A549 (cell line): Measurements from ENCODE around the gene SCAMP2. TPM values are rescaled to one million over a fixed set of nuclear protein-coding genes. Genes with fewer than 3 reads are reported as not detected.

Source experiments
- ATAC-seq, 2 experiments: fragments of 200-7000 bp in 1 of 2; fragments of >200 bp in 1 of 2; cut with Nextera tagmentation in 1 of 2; cut with Tn5 transposase in 1 of 2; 3 replicates each; pipeline versions ENCODE4 v1.8.0 to v1.9.1; 2018 to 2020; ENCODE audit warnings: mild to moderate bottlenecking in 1 of 2, moderate library complexity in 1 of 2
- CTCF ChIA-PET: fragments of 300-600 bp; sonication (Branson Sonifier 250); formaldehyde crosslinking; extraction: SDS; loops from one replicate; lab custom pipeline; 2021; ENCODE audit warnings: antibody characterized with exemption, inconsistent platforms; lab: Yijun Ruan, JAX
- POLR2A ChIA-PET: fragments of 350-600 bp; formaldehyde crosslinking; extraction: SDS; loops from one replicate; lab custom pipeline; 2021; ENCODE audit warnings: antibody characterized with exemption, inconsistent platforms; lab: Yijun Ruan, JAX
- DNase-seq, 2 experiments: peaks; one replicate each; pipeline versions ENCODE4 v3.0.0 to v3.0.0-alpha.2; 2011 to 2016; ENCODE audit warnings: low read depth in 1 of 2, low spot score in 1 of 2
- FAIRE-seq: peaks from 2 replicates; lab custom pipeline; 2011; peaks lifted over from hg19 to GRCh38; lab: Jason Lieb, UNC
- H3K27ac ChIP-seq, 2 experiments: fragments of >200 bp; sonication (Bioruptor Twin); formaldehyde crosslinking; 3 replicates each; pipeline ENCODE4 v1.5.1; 2016 to 2017
- H3K4me1 ChIP-seq: fragments of >200 bp; sonication (Bioruptor Twin); formaldehyde crosslinking; 3 replicates; pipeline ENCODE4 v1.6.1; 2016
- H3K4me2 ChIP-seq: fragments of >200 bp; sonication (Bioruptor Twin); formaldehyde crosslinking; 3 replicates; pipeline ENCODE4 v1.6.1; 2016
- H3K4me3 ChIP-seq: fragments of >200 bp; sonication (Bioruptor Twin); formaldehyde crosslinking; 3 replicates; pipeline ENCODE4 v1.5.1; 2016
- H3K9me3 ChIP-seq: fragments of >200 bp; sonication (Bioruptor Twin); formaldehyde crosslinking; 3 replicates; pipeline ENCODE4 v1.6.1; 2016
- BHLHE40 ChIP-seq: IDR thresholded peaks from 2 replicates; pipeline ENCODE4 v1.6.1; 2012; ENCODE audit warnings: low read depth, low read length, inconsistent platforms
- EP300 ChIP-seq, 2 experiments: fragments of >200 bp; sonication (Bioruptor Twin); formaldehyde crosslinking; IDR thresholded peaks; 2 replicates in 1 of 2; 3 replicates in 1 of 2; pipeline ENCODE4 v1.6.1; 2016 to 2017
- FOSL2 ChIP-seq, 2 experiments: fragments of 450-650 bp in 1 of 2; fragments of >200 bp in 1 of 2; sonication (Bioruptor Twin) in 1 of 2; formaldehyde crosslinking; IDR thresholded peaks; 2 replicates each; pipeline versions ENCODE4 v1.5.0 to v1.6.1; 2016 to 2020; ENCODE audit warnings: mild to moderate bottlenecking in 1 of 2, moderate library complexity in 1 of 2
- FOXS1 ChIP-seq: fragments of 250-450 bp; sonication (Bioruptor Pico); IDR thresholded peaks from 2 replicates; pipeline ENCODE4 v1.5.0; 2020; ENCODE audit warnings: mild to moderate bottlenecking, moderate library complexity
- HEYL ChIP-seq: fragments of 250-450 bp; sonication (Bioruptor Pico); IDR thresholded peaks from 2 replicates; pipeline ENCODE4 v1.8.0; 2021; ENCODE audit warnings: mild to moderate bottlenecking, moderate library complexity
- HOXB13 ChIP-seq: fragments of 250-450 bp; sonication (Bioruptor Pico); IDR thresholded peaks from 2 replicates; pipeline ENCODE4 v1.5.0; 2020; ENCODE audit warnings: low read depth, mild to moderate bottlenecking, moderate library complexity
- MAZ ChIP-seq: fragments of 150-350 bp; IDR thresholded peaks from 2 replicates; pipeline ENCODE4 v1.6.1; 2014; ENCODE audit warnings: antibody characterized with exemption, low read depth, low read length, borderline replicate concordance
- NFE2L2 ChIP-seq: fragments of 150-350 bp; conservative IDR thresholded peaks from 2 replicates; pipeline ENCODE4 v1.6.1; 2014; ENCODE audit warnings: low read length
- RARB ChIP-seq: fragments of 250-450 bp; sonication (Bioruptor Pico); IDR thresholded peaks from 2 replicates; pipeline ENCODE4 v1.8.0; 2021; ENCODE audit warnings: mild to moderate bottlenecking, moderate library complexity
- SMC3 ChIP-seq: fragments of >200 bp; sonication (Bioruptor Twin); formaldehyde crosslinking; IDR thresholded peaks from 3 replicates; pipeline ENCODE4 v1.6.1; 2018; ENCODE audit warnings: inconsistent platforms
- TP53 ChIP-seq: fragments of 250-450 bp; sonication (Bioruptor Pico); IDR thresholded peaks from 2 replicates; pipeline ENCODE4 v1.5.0; 2021; ENCODE audit warnings: mild to moderate bottlenecking, moderate library complexity
- WGBS: methylation state at CpG from one replicate; pipeline ENCODE4 v1.1.6; 2017; ENCODE audit errors: missing lambda C conversion rate; 5-methylcytosine and 5-hydroxymethylcytosine counted together
- polyA plus RNA-seq, 4 experiments: library from polyadenylated mRNA; depleted of rRNA in 3 of 4; stranded (reverse); fragments of >200 nt; fragmentation: RNase III in 1 of 4; extraction: RNeasy Plus Mini Kit Qiagen cat#74134 plus additional on column Dnase treatment in 1 of 4; gene quantifications; 2 replicates in 3 of 4; 3 replicates in 1 of 4; pipeline ENCODE4 v1.2.3, GENCODE V29; 2011 to 2017
- TF ChIP-seq, protein P1 (sequence below): fragments of 200-600 bp; sonication (generic); IDR thresholded peaks from 2 replicates; pipeline ENCODE4 v1.6.1; 2016; ENCODE audit warnings: antibody characterized with exemption, mild to moderate bottlenecking, moderate library complexity
- TF ChIP-seq, protein P2 (sequence below): fragments of 150-350 bp; IDR thresholded peaks from 2 replicates; pipeline ENCODE4 v1.6.1; 2014; ENCODE audit warnings: low read depth, mild to moderate bottlenecking, low read length
- TF ChIP-seq, protein P3 (sequence below): IDR thresholded peaks from 2 replicates; pipeline ENCODE4 v1.6.1; 2012

Gene SCAMP2
- polyA plus RNA-seq, 2 of the 4 experiments (the other 2 are of a cell fraction), result 41.5 to 128 TPM

DNA sequence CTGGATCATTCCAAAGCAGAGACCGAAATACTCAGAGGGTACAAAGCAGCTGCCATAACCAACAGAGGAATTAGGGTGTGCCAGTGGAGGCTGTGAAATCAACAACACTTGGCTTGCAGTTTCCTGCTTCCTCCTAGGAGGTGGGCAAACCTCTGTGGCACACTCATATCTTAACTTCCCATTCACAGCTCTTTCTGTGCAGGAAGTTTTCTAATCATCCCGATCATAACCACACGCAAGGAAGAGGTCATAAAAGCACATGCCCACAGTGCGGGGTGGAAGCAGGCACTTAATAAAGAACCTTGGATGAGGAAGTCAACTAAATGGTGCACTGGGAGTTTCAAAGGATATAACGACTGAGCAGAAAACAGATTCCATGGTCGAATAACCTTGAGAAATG, 5.1 kb downstream of the SCAMP2 start:
- H3K4me3 ChIP-seq, result no peak overlapping the region
- CTCF ChIA-PET, result interaction anchor here (0.7 to 1.7 kb wide), 7 partner anchors 9 to 99 kb away, joined by 3 to 6 read pairs (median 3); partner anchors contain the start of gene MPI
- H3K4me1 ChIP-seq, result peaks cover 66% of the 10 kb centered on the region
- H3K27ac ChIP-seq, result no peak overlapping the region
- FAIRE-seq (no peak), ATAC-seq (no peak), DNase-seq (no peak)
- H3K4me2 ChIP-seq, result no peak overlapping the region
- WGBS, result 88% methylated on average over 6 of the region's 6 CpGs
- TF ChIP-seq FOXS1, result no peak
- no peaks in the 10 kb centered on the region for H3K9me3 ChIP-seq
- POLR2A ChIA-PET, result interaction anchor here (1.2 kb wide), 1 partner anchor 22 kb away, joined by 3 read pairs; the partner anchor contains the start of gene MPI

DNA sequence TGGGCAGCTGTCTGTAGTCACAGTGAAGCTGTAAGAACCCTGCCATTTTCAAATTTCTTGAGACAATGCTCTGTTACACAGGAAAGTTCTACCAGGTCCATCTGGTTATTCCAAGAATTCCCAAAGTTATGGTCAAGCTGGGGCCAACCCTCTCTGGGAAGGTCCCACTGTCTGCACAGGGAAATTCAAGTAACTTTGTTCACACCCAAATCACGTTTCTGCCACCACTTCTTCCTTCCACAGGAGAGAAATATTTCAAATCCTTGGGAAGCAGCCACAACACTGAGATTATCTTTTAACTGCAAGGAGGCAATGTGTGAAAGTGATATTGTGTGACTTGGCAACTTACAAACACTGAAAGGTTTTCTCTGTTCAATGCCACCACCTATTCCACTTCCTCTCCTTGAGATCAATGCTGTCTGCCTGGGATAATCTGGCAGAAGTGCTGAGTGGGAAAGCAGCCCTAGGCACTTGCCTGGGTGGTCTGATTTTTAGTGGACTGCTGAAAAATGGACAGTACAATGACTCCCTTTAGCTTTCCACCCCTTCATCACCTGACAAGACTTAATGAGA, 5.6 kb downstream of the SCAMP2 start:
- H3K4me3 ChIP-seq, result no peak overlapping the region
- TF ChIP-seq HEYL (CRISPR knock-in tag), result no peak
- TF ChIP-seq, protein P1, sequence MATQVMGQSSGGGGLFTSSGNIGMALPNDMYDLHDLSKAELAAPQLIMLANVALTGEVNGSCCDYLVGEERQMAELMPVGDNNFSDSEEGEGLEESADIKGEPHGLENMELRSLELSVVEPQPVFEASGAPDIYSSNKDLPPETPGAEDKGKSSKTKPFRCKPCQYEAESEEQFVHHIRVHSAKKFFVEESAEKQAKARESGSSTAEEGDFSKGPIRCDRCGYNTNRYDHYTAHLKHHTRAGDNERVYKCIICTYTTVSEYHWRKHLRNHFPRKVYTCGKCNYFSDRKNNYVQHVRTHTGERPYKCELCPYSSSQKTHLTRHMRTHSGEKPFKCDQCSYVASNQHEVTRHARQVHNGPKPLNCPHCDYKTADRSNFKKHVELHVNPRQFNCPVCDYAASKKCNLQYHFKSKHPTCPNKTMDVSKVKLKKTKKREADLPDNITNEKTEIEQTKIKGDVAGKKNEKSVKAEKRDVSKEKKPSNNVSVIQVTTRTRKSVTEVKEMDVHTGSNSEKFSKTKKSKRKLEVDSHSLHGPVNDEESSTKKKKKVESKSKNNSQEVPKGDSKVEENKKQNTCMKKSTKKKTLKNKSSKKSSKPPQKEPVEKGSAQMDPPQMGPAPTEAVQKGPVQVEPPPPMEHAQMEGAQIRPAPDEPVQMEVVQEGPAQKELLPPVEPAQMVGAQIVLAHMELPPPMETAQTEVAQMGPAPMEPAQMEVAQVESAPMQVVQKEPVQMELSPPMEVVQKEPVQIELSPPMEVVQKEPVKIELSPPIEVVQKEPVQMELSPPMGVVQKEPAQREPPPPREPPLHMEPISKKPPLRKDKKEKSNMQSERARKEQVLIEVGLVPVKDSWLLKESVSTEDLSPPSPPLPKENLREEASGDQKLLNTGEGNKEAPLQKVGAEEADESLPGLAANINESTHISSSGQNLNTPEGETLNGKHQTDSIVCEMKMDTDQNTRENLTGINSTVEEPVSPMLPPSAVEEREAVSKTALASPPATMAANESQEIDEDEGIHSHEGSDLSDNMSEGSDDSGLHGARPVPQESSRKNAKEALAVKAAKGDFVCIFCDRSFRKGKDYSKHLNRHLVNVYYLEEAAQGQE, result no peak
- TF ChIP-seq HOXB13 (CRISPR knock-in tag), result no peak
- no peak for TF ChIP-seq EP300 (IDR thresholded peaks at IDR 0.05)
- TF ChIP-seq FOXS1, result no peak
- TF ChIP-seq MAZ, result no peak
- TF ChIP-seq TP53 (CRISPR knock-in tag), result no peak
- no peak for TF ChIP-seq NFE2L2
- no peak for TF ChIP-seq RARB
- TF ChIP-seq SMC3, result no peak
- TF ChIP-seq, protein P2, sequence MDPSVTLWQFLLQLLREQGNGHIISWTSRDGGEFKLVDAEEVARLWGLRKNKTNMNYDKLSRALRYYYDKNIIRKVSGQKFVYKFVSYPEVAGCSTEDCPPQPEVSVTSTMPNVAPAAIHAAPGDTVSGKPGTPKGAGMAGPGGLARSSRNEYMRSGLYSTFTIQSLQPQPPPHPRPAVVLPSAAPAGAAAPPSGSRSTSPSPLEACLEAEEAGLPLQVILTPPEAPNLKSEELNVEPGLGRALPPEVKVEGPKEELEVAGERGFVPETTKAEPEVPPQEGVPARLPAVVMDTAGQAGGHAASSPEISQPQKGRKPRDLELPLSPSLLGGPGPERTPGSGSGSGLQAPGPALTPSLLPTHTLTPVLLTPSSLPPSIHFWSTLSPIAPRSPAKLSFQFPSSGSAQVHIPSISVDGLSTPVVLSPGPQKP, result no peak
- TF ChIP-seq, protein P3, sequence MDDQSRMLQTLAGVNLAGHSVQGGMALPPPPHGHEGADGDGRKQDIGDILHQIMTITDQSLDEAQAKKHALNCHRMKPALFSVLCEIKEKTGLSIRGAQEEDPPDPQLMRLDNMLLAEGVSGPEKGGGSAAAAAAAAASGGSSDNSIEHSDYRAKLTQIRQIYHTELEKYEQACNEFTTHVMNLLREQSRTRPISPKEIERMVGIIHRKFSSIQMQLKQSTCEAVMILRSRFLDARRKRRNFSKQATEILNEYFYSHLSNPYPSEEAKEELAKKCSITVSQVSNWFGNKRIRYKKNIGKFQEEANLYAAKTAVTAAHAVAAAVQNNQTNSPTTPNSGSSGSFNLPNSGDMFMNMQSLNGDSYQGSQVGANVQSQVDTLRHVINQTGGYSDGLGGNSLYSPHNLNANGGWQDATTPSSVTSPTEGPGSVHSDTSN, result no peak
- H3K9me3 ChIP-seq, result no peaks in the 10 kb centered on the region
- no peak overlapping the region for H3K27ac ChIP-seq
- 68% methylated on average over 1 of the region's 1 CpG for WGBS
- FAIRE-seq (no peak), ATAC-seq (no peak), DNase-seq (no peak)
- peaks cover 69% of the 10 kb centered on the region for H3K4me1 ChIP-seq
- ChIA-PET POLR2A (interaction anchor here (1.2 kb wide), 1 partner anchor 22 kb away, joined by 3 read pairs; the partner anchor contains the start of gene MPI), CTCF (interaction anchor here (1.0 to 1.7 kb wide), 6 partner anchors 9 to 99 kb away, joined by 3 to 4 read pairs (median 3); partner anchors contain the start of gene MPI)
- peak overlapping the region; percentile 1; the same call in 1 of the 3 replicates for H3K4me2 ChIP-seq

DNA sequence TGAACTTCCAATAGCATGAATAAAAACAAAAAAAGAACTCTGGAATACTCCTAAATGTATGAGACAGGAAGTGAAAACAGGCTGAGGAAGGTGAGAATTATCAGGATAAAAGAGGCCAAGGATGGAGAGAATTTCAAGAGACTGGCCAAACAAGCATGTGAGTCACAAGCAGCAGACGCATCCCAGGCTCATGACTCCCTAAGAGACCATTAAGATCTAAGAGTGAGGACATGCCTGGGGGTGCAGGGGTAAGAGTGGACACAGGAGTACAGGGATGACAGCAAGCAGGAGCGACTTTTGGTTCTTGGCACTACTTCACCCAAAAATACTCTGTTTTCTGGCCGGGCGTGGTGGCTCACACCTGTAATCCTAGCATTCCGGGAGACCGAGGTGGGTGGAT, 7.1 kb downstream of the SCAMP2 start:
- Histone ChIP-seq H3K9me3 (no peaks in the 10 kb centered on the region), H3K4me3 (no peak overlapping the region), H3K4me2 (peak overlapping the region; percentile 13), H3K4me1 (peaks cover 61% of the 10 kb centered on the region), H3K27ac (peak overlapping the region; percentile 1 to 62; a peak in 4 of 6 replicates)
- POLR2A ChIA-PET, result interaction anchor here (0.7 to 0.8 kb wide), 2 partner anchors 7 to 12 kb away, joined by 4 read pairs; partner anchors contain the start of gene SCAMP2
- DNase-seq (peak; percentile 55 to 72), ATAC-seq (peak; percentile 73 to 85), FAIRE-seq (no peak)
- TF ChIP-seq BHLHE40 (no peak), MAZ (no peak), FOSL2 (IDR thresholded peaks at IDR 0.05) (no peak), FOSL2 (CRISPR knock-in tag; IDR thresholded peaks at IDR 0.05) (peak; percentile 47)
- WGBS, result 77% methylated on average over 6 of the region's 6 CpGs
- CTCF ChIA-PET, result interaction anchor here (1.0 kb wide), 1 partner anchor 36 kb away, joined by 3 read pairs; no protein-coding TSS in a partner anchor
